HG02970 (cell line): ENCODE data around the gene SERPINB8.

Experiments
- ATAC-seq: cut with Tn5 transposase; IDR thresholded peaks from one replicate; pipeline ENCODE4 v1.9.1; 2021; ENCODE audit warnings: mild to moderate bottlenecking, moderate library complexity, moderate number of reproducible peaks; ENCODE audit not compliant: unreplicated experiment, low FRiP score

The SERPINB8 gene

DNA sequence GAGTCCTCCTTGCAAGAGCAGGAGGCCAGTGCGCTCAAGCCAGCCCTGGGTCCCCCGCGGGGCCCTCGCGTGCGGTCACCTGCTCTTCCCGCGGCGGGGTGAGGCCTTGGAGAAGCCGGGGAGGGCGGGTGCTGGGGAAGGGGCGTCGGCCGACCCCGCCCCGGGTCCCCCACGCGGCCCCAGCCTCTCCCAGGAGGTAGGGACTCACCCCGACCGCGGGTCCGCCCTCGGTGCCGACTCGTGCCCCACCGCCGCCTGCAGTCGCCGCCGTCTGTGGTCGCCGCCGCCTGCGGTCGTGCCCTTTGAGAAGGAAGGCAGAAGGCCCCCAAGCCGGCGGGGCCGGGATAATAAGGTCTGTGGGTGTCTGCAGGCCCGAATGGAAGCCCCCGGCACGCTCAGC, 32.7 kb downstream of the SERPINB8 start:
- no peak for ATAC-seq

DNA sequence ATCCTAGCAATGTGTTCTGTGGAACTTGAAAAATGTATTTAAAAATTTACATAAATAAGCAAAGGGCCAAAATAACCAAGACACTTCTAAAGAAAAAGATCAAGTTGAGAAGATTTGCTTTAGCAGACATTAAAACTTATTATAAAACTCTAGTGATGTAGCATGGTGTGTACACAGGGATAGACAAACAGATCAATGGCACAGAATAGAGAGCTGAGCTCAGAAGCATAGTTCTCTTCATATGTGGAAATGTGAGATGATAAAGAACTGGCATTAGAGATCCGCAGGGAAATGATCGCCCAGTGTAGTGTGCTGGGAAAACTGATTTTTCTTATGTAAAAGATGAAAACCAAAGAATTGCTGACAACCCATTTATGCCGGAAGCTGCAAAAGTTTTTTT, 39.4 kb downstream of the SERPINB8 start:
- ATAC-seq: no peak

GRCh38 chr18:64011513-64011912, 41.6 kb downstream of the SERPINB8 start:
- no peak for ATAC-seq

DNA sequence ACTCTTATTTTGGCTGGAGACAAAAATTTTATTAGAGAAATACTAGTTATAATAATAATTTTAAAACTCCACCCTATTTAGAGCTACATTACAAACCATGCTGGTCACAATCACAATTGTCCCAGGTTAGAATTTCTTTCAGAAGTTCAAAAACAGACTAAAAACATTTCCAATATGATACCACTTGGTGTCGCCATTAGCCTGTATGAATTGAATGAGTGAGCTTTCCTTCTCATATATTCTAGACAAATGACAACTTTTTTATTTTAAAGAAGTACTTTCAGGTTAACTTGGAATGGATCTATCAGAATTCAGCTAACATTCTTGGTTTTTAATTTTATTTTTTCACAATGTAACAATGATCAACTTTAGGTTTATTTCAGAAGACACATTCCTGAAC, 48.0 kb downstream of the SERPINB8 start:
- ATAC-seq: no peak

DNA sequence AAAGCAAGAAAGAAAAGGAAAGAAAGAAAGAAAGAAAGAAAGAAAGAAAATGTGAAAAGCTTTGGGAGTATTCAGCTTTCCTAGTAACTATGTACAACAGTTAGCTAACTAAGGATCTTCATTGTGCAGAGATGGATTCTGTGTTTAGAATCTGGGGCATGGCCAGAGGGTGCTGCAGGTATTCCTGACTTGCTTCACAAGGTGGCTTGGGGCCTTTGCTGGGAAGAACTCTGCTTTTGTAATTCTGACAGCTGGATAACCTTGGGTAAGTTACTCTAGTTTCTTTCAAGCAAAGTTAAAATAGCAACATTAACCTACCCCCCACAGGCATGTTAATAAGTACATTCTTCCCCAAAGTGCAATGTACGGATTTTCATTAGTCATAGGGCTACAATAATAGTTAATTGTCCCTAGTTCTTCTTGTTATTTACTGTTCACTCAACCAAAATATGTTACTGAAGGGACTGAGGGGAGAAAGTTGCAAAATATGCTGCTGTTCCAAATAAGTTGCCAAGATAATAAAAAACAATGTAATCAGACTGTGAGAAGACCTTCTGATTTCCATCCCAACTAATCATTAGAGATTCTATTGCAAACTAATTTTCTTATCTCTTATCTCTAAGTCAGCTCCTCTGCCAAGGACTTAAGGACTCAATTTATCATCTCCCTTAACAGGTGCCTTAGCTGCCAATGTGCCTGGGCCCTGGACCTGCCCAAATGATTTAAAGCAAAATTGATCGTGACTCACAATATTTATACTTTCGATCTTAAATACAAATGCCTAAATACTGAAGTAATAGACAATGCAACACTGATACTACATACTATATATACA, 50.3 kb downstream of the SERPINB8 start:
- ATAC-seq: no peak

DNA sequence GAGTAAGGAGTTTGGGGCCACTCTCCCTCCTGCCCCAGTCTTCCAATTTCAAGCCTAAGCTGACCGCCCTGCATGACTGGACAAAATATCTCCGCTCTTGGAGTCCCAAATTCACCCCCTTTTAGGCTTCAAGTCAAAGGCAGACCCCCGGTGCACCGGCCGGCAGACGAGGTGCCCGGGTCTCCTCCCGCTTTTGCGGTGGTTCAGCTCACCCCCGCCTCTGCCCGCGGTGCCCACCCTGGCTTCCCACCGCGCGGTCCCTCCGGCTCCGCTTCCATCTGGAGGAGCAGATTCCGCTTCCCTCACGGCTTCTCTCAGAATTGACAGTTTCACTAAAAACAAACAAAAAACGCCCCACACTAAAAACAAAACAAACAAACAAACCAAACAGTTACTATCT, 56.5 kb downstream of the SERPINB8 start:
- no peak for ATAC-seq

DNA sequence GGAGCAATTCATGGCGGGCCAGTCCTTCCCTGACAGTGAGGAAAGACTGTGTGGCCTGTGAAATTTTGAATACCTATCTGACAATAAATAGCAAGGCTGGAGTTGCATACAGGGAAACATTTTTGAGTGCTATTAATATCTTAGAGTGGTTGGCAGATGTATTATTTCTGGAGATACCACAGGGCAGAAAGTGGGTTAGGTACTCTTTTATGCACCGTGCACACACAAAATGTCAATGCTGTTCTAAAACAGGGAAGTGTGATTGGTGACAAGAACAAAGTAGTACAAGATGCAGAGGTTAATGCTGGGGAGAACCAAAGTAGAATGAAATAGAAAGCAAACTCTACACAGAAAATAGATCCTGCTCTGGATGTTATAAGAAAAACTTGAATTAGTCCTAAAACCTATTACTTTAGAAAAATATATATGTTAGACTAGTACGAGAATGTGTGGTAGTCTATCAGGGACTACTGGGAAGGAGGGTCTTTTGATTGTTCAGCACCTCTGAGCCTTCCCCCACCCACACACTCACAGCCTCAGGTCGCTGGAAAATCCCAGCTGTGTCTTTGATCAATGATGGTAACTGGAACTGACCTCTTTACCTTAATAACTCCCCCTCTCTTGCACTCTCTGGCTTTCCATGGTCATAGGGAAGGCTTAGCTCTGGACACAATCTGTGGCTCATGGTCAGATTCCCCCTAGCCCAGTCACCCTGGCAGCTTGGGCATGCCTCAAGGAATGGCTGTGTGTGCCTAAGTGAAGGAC, 58.2 kb downstream of the SERPINB8 start:
- ATAC-seq: no peak

GRCh38 chr18:64029096-64029495, 59.2 kb downstream of the SERPINB8 start:
- ATAC-seq: no peak

DNA sequence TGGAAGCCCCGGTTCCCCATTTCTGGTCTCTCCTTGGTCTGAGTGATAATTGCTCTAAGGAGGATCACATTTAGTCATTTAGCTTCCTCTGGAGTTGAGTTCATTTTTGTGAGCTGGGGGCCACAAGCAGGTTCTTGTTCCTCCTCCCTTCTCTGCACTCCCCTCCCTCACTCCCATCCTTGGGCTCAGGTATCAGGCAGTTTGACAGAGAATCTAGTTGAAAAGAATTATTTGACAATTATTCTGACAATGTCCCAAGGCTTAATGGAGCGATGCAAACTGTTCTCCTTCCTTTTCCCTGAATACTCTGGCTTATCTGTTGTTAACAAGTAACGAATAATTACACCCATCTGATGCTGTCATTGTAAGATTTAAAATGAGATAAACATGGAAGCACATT, 61.5 kb downstream of the SERPINB8 start:
- ATAC-seq: no peak

DNA sequence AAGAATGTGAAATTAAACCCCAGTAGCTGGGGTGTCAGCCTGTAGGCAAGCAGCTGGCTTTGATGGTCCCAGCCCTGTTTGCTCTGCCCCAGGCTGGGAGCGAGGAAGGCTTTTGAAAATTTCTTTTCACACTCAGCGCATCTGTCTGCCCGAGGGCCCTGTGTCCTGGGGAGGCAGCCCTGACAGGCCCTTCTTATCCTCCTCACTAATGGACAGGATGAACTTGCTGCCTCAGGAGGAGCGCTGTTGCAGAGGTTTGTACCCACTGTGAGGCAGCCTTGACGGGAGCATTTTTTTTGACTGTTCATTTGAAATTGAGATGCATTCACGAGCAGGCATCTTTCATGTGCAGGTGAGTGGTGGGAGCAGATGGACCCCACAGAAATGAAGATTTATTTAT, 62.4 kb downstream of the SERPINB8 start:
- ATAC-seq: no peak

GRCh38 chr18:64037812-64038414, 68.0 kb downstream of the SERPINB8 start:
- ATAC-seq: no peak
